HL-60/S4 treated with retinoic acid at 250 ng/mL for 4 days and 3 days (cell line): Measurements from ENCODE around the gene FBXL7.

ENCODE experiments used
- in situ Hi-C: fragments of 300-500 bp; cut with MboI; formaldehyde crosslinking; loops from 2 replicates; pipeline ENCODE4 v1.7.0; 2022; ENCODE audit warnings: low sequenced_read_pairs

FBXL7 gene

GRCh38 chr5:15647251-15647650, 147.3 kb downstream of the FBXL7 start:
- in situ Hi-C loops: no loop called here

- in situ Hi-C loops: no loop called here
Measured at GRCh38 chr5:15650266-15650665, 150.3 kb downstream of the FBXL7 start.

- in situ Hi-C loops: no loop called here
Measured at GRCh38 chr5:15654779-15655178, 154.8 kb downstream of the FBXL7 start.

- in situ Hi-C loops: no loop called here
Measured at GRCh38 chr5:15655683-15656082, 155.7 kb downstream of the FBXL7 start.

- in situ Hi-C loops: no loop called here
Measured at GRCh38 chr5:15664961-15665360, 165.0 kb downstream of the FBXL7 start.

GRCh38 chr5:15669826-15670225, 169.8 kb downstream of the FBXL7 start:
- in situ Hi-C loops: no loop called here

- in situ Hi-C loops: no loop called here
Measured at GRCh38 chr5:15674716-15675115, 174.7 kb downstream of the FBXL7 start.

- in situ Hi-C loops: no loop called here
Measured at GRCh38 chr5:15676591-15676990, 176.6 kb downstream of the FBXL7 start.

- in situ Hi-C loops: no loop called here
Measured at GRCh38 chr5:15679161-15679560, 179.2 kb downstream of the FBXL7 start.

- in situ Hi-C loops: no loop called here
Measured at GRCh38 chr5:15680455-15680854, 180.5 kb downstream of the FBXL7 start.

- in situ Hi-C loops: no loop called here
Measured at GRCh38 chr5:15682122-15682521, 182.1 kb downstream of the FBXL7 start.

- in situ Hi-C loops: no loop called here
Measured at GRCh38 chr5:15682566-15682965, 182.6 kb downstream of the FBXL7 start.

GRCh38 chr5:15683332-15683731, 183.4 kb downstream of the FBXL7 start:
- in situ Hi-C loops: no loop called here

GRCh38 chr5:15687401-15687800, 187.4 kb downstream of the FBXL7 start:
- in situ Hi-C loops: no loop called here

- in situ Hi-C loops: no loop called here
Measured at GRCh38 chr5:15689836-15690235, 189.9 kb downstream of the FBXL7 start.

- in situ Hi-C loops: no loop called here
Measured at GRCh38 chr5:15690611-15691010, 190.6 kb downstream of the FBXL7 start.

- in situ Hi-C loops: no loop called here
Measured at GRCh38 chr5:15691521-15691920, 191.5 kb downstream of the FBXL7 start.

GRCh38 chr5:15692706-15693381, 192.9 kb downstream of the FBXL7 start:
- in situ Hi-C loops: no loop called here

- in situ Hi-C loops: no loop called here
Measured at GRCh38 chr5:15693382-15693728, 193.4 kb downstream of the FBXL7 start.

GRCh38 chr5:15693933-15694332, 194.0 kb downstream of the FBXL7 start:
- in situ Hi-C loops: no loop called here

- in situ Hi-C loops: no loop called here
Measured at GRCh38 chr5:15694696-15695214, 194.8 kb downstream of the FBXL7 start.

- in situ Hi-C loops: no loop called here
Measured at GRCh38 chr5:15695215-15695731, 195.3 kb downstream of the FBXL7 start.

GRCh38 chr5:15700373-15700772, 200.4 kb downstream of the FBXL7 start:
- in situ Hi-C loops: no loop called here
